PC-9 (cell line): ENCODE results near the gene CDC23.

ENCODE experiments used
- CTCF ChIP-seq: fragments of 200-600 bp; sonication (generic); conservative IDR thresholded peaks from 2 replicates; pipeline ENCODE4 v1.6.1; 2017; ENCODE audit warnings: mixed run types, antibody characterized with exemption, mild to moderate bottlenecking, moderate library complexity
- EZH2 ChIP-seq: fragments of 200-600 bp; sonication (generic); IDR thresholded peaks from 2 replicates; pipeline ENCODE4 v1.8.0; 2017; ENCODE audit warnings: antibody characterized with exemption, low read depth

GRCh38 chr5:138178516-138179276, 34.4 kb downstream of the CDC23 start, which contains the start of the genes BRD8 and KIF20A:
- TF ChIP-seq EZH2: no peak
- no peak for TF ChIP-seq CTCF
